ENCODE measurements around the gene PGAM2.

GRCh38 chr7:44061645-44062179 lies 3.7 kb downstream of the PGAM2 start:
- TF ChIP-seq CTCF (IDR thresholded peaks at IDR 0.05) (no peak), POLR2A (IDR thresholded peaks at IDR 0.05) (no peak)

Data from gastroesophageal sphincter (tissue), 3 donors.